ENCODE data around the gene C11orf42.
"Not testable (repeated sequence)": the region's sequence is repeated elsewhere in the genome, so short reads cannot be mapped to it uniquely, and the experiment has no call there.

Gene C11orf42

DNA sequence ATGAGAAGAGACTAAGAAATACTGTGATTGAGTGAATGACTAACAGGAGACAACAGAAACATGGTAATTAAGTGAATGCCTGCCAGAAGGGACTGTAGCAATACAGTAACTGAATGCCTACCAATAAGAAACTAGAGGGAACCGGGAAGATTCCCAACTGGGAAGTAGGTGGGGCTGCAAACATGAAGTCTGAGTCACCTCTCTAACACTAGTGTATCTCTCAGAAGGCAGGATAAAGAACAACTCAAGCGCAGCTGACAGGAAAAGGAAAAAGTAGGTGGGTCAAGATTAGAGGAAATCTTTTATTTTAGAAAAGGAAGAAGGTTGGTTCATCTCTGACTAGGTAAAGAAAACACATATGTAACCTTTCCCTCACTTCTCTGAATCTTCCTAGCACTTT lies 14.0 kb downstream of the C11orf42 start:
- DNase-seq (ENCODE audit: low read depth in 3 of 3): no peak

DNA sequence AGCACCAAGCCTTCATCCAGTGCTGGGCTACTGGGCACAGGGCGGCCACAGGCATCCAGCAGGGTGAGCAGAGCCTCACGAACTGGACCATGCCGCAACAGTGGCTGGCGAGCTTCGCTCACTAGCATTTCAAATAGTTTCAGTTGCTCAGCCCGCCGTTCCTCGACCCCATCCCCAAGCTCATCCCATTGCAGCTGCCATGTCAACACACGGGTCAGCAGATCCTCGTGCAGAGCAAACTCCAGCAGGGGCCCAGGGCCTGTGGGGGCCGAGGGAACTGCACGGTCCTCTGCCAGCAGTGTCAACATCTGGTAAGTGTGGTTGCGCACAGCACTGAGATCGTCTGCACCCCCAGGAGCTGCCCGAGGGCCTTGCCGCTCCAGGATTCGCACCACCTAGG lies 18.5 kb downstream of the C11orf42 start:
- no peak for DNase-seq (ENCODE audit: low read depth in 3 of 3)

- DNase-seq (ENCODE audit: low read depth in 3 of 3): no peak
Measured at GRCh38 chr11:6224421-6224820, 19.1 kb downstream of the C11orf42 start.

DNA sequence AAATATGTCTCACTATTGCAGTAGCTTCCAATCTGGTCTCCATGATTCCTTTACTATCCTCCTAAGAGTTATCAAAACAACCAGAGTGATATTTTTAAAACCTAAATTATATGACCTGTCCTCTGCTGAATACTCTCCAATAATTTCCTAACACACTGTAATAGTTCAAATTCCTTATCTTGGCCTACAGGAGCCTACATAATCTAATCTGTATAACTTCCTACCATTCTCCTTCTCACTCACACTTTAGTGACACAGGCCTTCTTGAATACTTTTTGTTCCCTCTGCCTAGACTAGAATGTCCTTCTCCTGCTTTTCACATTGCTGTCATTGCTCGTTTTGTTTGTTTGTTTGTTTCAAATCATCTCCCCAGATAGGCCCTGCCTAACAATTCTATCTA lies 19.7 kb downstream of the C11orf42 start:
- DNase-seq (ENCODE audit: low read depth in 3 of 3): no peak

GRCh38 chr11:6225896-6226295 lies 20.5 kb downstream of the C11orf42 start:
- DNase-seq (ENCODE audit: low read depth in 3 of 3): no peak

DNA sequence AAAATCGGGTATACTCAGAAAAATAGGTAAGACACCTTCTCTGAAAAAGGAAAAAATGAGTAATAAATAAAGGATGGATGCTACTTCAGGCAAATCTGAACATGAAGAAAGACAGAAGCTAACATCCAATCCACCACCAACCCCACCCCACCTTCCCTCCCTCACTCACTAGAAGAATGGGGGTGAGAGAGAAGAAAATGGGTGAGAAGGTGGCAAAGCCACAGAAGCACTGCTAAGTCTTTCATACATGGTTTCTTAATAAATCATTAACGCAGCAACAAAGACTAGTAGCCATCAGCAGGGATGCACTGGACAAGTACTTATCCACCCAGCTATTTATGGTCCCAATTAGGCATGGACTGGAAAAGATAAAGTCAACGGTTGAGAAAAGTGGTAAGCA lies 23.2 kb downstream of the C11orf42 start:
- DNase-seq (ENCODE audit: low read depth in 3 of 3): no peak

DNA sequence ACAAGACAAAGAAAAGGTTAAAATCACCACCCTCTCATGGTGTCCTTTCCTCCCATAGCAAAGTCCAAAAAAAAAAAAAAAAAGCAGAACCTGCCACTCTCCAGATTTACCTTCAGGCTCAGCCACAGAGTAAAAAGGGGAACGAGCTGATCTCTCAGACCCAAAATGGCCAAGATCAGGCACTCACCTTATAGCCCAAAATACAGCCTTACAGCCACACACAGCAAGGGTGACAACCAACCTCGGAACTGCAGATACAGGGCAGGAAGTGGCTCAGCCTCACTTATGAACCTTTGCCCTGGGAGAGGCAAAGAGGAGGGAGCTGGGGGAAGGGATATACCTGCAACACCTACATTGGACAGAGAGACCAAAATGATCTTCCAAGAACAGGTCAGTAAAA lies 24.6 kb downstream of the C11orf42 start:
- DNase-seq (ENCODE audit: low read depth in 3 of 3): no peak

DNA sequence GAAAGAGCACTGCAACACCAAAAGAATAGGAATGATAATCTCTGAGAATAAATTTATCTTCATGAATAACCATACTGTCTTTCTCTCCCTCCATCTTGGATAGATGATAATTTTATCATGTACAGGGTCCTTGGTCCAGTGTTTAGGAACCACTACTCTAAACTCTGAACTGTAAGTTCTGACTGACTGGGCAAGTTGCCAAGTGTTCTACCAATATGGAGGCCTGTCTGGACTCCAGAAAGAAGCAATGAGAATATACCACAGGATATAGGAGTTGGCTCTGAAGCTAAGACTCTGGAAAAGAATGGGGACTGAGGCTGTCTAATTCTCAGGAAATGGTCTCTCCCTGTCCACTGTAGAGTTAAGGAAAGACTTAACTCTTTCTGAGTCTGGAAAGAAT lies 27.5 kb downstream of the C11orf42 start:
- no peak for DNase-seq (ENCODE audit: low read depth in 3 of 3)

DNA sequence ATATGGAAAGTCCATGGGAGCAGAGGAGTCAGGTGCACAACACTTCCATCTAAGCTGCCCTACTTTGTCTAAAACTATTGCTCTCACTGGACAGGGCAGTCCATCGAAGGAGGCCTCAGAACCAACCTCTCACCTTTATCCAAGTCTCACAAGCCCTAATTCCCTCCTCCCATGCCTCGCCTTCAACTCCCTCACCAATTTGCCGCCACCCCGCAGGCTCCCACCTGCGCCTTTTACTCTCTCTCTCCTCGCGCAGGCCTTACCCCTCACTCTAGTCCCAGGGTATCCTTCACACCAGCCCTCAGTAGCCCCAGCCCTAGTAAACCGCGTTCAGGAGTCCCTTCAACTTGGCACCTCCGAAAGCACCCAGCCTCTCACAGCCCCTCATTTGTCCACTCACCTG lies 28.6 kb downstream of the C11orf42 start:
- DNase-seq (ENCODE audit: low read depth in 3 of 3): no peak

DNA sequence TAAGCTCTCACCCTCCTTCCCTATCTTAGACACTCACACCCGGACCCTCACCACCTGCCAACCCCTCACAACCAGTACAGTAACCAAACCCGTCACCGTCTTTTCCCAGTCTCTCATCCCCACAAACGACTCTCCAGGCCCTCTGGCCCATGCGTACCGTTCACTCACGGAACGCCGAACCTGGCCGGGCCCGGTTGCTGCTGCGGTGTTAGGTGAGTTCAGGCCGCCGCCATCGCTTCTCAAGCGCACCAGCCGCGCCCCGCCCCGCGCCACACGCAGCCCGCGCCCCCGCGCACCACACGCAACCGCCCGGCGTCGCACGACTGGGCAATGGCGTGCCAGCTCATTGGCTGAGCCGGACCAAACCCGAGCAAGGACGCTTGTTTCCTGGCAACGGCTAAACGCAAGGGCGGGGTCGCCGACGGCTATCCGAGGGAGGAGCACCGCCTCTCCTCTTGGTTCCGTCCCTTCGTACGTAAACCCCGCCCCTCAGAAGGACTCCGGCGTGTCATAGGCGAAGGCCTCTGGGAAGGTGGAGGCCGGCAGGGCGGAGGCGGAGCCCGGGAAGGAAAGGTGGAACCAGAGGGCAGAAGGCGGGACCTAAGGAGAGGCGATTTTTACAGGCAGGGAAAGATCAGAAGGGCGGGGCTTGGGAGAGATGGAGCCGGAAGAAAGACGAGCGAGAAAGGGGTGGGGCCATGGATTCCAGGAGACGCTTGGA lies 29.2 kb downstream of the C11orf42 start, which contains the start of gene FHIP1B:
FHIP1B (minus strand) TSS at position 250 of the 721 bp plus-strand sequence. CDS start 10,120 bp downstream, outside the sequence.
- DNase-seq (ENCODE audit: low read depth in 3 of 3): peak; percentile 98 to 99 (median 99)

GRCh38 chr11:6237266-6237665 lies 31.9 kb downstream of the C11orf42 start:
- no peak for DNase-seq (ENCODE audit: low read depth in 3 of 3)

DNA sequence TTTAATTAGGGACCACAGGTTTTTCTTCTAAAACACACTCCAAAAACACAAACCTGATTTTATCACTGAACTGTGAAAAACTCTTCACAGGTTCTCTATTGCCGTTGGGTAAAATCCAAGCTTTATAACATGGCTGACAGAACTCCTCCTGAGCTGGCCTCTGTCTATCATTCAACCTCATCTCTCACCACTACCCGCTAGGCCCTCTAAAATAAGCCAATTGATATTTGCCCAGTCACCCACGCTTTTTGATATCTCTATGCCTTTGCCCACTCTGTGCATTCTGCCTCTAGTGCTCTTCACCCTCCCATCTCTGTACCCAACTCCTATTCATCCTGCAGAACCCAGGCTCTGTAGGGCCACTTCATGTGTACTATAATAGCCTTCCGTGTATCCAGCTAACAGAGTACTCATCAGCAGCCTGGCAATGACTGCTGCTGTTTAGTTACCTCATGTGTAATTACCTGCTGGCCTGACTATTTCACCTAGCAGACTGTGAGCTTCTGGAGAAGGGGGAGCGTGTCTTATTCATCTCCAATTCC lies 32.5 kb downstream of the C11orf42 start:
- DNase-seq (ENCODE audit: low read depth in 3 of 3): no peak

DNA sequence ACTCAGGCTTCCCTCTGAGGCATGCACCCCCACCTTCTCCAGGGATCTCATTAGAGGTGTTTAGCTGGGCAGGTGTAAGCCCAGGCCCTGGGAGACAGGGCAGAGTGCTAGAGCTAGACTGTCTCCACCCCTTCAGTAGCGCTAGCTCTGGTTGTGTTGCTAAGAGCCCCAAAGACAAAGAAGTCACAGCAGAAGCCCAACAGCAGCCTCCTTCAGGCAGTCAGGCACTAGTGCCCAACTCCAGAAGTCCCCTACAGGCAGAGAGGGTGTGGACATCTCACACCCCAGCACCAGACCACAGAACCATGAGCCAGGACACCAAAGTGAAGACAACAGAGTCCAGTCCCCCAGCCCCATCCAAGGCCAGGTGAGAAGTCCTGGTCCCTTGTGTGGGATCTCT lies 33.5 kb downstream of the C11orf42 start, which contains the start of gene CNGA4:
CNGA4 (plus strand) TSS at position 188 of the 400 bp plus-strand sequence; CDS start at position 306, 118 bp downstream.
- DNase-seq (ENCODE audit: low read depth in 3 of 3): no peak

GRCh38 chr11:6240139-6240538 lies 34.8 kb downstream of the C11orf42 start:
- DNase-seq (ENCODE audit: low read depth in 3 of 3): no peak

GRCh38 chr11:6240781-6241180 lies 35.4 kb downstream of the C11orf42 start:
- DNase-seq (ENCODE audit: low read depth in 3 of 3): no peak

- DNase-seq (ENCODE audit: low read depth in 3 of 3): no peak
Measured at GRCh38 chr11:6241316-6241715, 36.0 kb downstream of the C11orf42 start.

DNA sequence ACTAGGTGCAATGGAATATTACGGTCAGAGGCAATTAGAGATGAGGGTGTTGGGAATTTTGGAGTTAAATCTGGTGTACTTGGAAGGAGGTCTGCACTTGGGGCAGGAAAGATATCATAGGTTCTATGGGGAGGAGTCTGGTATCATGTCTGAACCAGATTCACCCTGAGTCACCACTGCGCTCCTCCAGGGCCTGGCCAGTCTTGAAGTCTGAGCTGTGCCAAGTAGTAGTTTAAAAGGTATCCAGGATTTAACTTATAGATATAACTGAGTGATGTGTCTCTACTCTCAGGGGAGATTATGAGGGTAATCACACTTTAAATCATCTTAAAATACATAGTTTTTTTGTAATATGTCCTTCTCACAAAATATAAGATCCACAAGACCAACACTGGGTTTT lies 40.2 kb downstream of the C11orf42 start:
- no peak for DNase-seq (ENCODE audit: low read depth in 3 of 3)

DNA sequence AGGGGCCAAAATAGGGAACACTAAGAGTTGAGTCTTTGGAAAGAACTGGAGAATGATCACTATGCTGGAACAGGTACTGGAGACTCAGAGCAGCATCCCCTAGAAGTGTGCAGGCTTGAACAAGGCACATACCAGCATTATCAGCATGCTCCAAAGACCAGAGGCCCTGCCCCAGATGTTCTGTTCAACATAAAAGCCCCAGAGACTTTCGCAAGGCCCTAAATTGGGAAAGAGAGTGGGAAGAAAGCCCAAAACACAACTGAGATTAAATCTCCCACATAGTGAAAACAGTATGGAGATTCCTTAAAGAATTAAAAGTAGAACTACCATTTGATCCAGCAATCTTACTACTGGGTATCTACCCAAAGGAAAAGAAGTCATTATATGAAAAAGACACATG lies 42.9 kb downstream of the C11orf42 start:
- no peak for DNase-seq (ENCODE audit: low read depth in 3 of 3)

DNA sequence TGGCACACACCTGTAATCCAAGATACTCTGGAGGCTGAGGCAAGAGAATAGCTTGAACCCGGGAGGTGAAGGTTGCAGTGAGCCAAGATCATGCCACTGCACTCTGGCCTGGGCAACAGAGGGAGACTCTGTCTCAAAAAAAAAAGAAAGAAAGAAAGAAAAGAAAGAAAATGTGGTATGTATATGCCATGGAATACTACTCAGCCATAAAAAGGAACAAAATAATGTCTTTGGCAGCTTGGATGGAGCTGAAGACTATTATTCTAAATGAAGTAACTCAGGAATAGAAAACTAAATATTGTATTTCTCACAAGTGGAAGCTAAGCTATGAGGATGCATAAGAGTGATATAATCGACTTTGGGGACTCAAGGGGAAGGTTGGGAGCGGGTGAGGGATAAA lies 43.5 kb downstream of the C11orf42 start:
- DNase-seq (ENCODE audit: low read depth in 3 of 3): not testable (repeated sequence)

DNA sequence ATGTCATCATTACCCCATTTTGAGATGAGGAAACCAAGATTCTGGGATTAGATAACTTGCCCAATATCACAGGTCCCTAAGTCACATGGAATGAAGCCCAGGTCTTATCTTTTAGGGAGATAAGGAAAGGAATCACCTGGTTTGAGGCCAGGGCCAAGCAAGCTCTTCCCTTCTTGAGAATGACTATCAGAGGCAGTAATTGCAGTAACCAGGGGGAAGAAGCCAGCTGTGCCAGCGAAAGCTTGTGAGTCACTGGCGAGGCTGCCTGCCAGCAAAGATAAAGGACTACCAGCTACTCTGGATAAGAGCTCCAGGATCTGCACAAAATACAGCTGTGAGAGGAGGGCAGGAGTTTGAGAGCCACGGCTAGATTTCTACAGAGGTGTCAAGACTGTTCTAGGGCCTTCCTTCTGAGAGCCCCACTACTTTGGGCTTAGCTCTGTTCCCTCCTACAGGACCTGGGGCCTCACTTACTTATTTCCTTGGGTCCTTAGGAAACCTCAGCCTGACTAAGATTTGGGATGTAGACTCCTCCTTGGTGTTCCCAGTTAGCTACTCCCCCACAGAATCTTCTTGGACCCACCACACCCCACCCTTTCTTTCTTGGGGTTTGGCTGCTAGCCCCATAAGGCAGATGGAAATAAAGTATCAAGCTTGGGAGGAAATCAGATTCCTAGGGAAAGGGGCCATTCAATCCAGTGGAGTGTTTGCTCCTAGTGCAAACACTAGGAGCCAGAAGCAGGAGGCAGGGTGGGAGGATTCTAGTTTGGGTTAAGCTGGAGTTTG lies 44.6 kb downstream of the C11orf42 start:
- DNase-seq (ENCODE audit: low read depth in 3 of 3): no peak

DNA sequence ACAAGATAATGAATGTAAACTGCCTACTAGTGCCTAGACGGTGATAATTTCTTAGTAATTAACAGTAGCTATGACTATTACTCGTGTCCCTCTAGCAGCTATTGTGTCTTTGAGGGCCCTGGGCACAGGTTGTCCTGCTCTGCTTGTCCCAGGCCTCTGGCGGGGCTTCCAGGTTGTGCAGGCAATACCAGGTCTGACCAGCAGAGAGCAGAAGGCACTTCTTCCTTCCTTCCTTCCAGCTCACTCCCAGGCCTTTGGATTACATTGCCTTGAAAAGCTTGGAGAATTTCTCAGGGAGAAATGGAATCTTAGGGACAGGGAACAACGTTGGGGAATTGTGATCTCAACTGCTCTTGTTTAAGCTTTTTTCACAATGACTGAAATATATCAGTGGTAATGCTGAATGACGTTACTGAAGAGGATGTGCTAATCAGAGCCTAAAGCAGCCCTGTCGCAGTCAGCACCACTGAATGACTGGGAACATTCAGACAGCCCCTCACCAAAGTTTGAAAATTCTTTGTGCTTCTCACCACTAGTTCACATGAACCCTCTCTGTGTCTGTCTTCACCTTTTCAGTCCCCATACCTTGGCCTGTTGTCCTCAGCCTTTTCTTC lies 45.9 kb downstream of the C11orf42 start:
- peak in 1 of 3 experiments; percentile 54 for DNase-seq (ENCODE audit: low read depth in 3 of 3)

GRCh38 chr11:6251990-6252473 lies 46.7 kb downstream of the C11orf42 start:
- DNase-seq (ENCODE audit: low read depth in 3 of 3): no peak

Measured in stimulated activated CD4-positive, alpha-beta T cell treated with anti-CD3 and anti-CD28 coated beads, TNF-alpha, amount 100 ng/mL, for 24 hours (primary cell).